Stimulated activated CD8-positive, alpha-beta memory T cell treated with anti-CD3 and anti-CD28 coated beads, Interleukin-15, amount 100 ng/mL, for 48 hours (primary cell): ENCODE data around the gene SLC25A34.
"Not testable (repeated sequence)": the region's sequence is repeated elsewhere in the genome, so short reads cannot be mapped to it uniquely, and the experiment has no call there.

Experiments used
- DNase-seq, 2 donors: peaks; one replicate each; pipeline ENCODE4 v3.0.0-alpha.2; 2020; ENCODE audit warnings: low read depth in 2 of 2

The SLC25A34 gene

DNA sequence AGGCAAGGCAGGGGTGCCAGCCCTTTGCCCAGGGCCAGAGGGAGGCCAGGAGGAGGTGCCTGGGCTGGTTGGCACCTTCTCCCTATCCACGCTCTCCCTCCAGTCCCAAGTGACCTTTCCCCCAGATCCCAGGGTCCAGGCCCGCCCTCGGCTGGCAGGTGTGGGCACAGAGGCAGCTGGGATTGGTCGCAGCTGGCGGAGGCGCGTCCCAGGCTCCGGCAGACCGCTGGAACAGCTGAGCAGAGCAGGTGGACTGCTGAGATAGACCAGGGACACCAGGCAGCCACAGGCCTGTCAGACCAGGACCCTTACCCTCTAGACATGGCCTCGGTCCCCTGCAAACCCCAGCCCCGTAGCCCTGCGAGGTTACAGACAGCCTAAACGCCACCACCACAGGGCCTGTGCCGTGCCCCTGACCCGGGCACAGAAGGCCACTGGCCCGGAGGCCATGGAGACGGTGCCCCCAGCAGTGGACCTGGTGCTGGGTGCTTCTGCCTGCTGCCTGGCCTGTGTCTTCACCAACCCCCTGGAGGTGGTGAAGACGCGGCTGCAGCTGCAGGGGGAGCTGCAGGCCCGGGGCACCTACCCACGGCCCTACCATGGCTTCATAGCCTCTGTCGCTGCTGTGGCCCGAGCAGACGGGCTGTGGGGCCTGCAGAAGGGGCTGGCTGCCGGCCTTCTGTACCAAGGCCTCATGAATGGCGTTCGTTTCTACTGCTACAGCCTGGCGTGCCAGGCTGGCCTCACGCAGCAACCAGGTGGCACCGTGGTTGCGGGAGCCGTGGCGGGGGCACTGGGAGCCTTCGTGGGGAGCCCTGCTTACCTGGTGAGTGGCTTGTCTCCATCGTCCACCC, at the start of gene SLC25A34:
Gene SLC25A34 (plus strand): TSS at position 221 of the 854 bp plus-strand sequence. CDS start 228 bp downstream, at position 449.
- no peak for DNase-seq

DNA sequence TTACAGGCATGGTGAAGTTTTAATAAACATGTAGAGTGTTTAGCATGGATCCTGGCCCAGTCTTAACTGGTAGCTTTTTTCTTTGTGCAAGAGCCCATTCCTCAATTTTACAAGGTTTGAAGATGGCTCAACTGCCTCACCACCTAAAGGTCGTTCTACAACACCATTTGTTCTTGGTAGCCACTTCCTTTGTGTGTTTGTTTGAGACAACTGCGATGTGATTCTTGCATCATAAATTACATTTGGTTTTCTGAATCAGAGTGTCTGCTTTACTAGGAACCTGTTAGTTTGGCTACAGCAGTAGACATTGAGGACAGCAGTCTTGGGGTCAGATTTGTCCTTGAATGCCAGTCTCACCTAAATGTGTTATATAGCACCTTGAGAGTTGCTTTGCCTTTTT, 48.6 kb upstream of the SLC25A34 start:
- DNase-seq = no peak

DNA sequence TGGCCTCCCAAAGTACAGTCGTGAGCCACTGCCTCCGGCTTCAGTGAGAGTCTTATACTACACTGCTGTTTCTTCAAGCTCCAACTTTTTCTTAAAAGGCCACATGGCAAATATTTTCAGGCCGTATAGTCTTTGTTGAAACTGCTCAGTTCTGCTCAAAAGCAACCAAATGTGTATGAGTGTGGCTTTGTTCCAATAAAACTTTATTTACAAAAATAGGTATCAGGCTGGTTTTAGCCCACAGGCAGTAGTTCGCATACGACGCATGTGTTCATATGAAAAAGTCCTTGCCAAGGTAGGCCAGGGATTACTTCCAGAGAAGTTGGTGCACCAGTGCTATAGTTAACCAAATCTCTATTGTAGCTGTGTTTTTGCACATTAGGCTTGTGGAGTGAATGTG, 45.7 kb upstream of the SLC25A34 start:
- DNase-seq = no peak

DNA sequence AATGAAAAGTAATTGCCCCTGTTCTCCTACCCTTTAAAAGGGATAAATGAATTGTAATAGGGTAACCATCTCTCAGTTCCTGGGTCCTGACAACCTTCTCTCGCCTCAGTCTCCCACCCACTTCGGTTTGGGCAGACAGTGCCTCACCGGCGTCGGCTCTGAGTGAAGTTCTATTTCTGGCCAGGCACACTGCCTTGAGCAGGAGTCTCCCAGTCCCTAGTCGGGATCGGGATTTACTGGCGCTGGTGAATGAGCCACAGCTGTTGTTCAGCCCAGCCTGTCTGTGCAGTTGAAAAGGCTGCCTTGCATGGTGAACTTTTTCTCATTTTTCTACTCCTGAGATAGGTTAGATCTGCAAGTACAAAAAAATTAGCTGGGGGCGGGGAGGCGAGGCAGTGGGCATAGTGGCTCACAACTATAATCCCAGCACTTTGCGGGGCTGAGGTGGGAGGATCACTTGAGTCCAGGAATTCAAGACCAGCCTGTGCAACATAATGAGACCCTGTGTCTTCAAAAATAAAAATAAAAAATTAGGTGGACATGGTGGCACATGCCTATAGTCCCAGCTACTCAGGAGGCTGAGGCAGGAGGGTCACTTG, 44.5 kb upstream of the SLC25A34 start:
- DNase-seq = no peak

DNA sequence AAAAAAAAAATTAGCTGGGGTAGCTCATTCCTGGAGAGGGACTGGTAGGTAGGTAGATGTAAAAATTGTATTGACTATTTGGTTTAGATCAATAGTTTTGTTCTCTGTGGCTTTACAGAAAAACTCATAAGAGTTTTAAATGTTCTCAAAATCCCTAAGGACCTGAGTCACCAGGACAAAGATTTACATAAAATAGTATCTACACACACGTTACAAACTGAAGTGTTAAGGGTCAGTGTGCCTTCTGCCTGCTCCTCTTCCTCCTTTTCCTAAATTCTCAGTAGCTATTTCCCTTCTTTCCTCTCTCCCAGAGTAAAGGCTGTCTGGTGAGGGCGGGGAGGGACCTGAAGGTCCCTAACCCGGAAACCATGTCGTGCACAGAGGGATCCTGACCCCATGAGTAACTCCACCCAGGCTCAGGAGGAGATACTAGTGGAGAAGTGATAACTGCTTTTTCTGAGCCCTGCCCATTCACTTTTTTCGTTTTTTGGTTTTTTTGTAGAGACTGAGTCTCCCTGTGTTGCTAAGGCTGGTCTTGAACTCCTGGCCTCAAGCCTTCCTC, 43.9 kb upstream of the SLC25A34 start:
- no peak for DNase-seq

DNA sequence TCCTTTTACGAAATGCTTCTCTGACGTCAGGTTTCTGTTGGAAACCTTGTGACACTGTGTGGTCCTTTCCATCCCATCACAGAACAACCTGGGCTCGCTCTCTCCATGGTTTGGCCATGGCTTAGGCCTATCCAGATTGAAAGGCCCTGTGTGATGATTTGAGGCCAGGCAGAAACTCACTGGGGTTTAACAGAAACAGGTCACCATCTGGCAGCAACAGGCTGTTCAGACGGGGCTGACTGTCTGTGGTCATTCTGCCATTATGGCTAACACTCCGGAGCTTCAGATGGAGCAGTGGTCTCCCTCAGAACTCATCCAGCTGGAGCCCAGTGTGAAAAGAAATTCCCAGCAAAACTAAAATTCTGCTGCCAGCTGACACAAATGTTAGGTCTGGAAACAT, 42.7 kb upstream of the SLC25A34 start:
- no peak for DNase-seq

DNA sequence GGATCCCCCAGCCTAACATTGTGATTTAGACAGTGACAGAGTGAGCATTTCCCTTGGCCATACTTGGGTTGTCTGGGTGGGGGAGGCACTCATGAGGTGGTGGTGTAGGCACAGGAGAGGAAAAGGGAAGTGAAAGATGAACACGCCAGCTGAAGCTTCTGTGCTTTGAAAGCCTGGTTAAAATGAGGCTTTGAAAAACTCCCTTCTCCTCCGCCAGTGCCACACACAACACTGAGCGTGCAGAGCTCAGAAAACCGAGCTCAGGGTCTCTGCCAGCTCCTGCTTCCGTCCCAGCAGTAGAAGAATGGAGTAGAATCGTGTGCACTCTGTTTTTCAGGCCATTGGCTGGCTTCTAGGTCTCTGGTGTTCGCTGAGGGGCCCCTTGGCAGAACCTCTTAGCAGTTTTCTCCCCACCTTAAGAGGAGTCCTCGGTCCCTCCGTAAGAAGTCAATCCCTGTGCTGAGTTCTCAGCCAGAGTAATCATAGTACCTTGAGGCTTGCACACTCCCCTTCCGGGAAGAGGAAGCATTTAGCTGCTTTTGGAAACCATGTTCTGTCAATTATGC, 39.0 kb upstream of the SLC25A34 start:
- no peak for DNase-seq

DNA sequence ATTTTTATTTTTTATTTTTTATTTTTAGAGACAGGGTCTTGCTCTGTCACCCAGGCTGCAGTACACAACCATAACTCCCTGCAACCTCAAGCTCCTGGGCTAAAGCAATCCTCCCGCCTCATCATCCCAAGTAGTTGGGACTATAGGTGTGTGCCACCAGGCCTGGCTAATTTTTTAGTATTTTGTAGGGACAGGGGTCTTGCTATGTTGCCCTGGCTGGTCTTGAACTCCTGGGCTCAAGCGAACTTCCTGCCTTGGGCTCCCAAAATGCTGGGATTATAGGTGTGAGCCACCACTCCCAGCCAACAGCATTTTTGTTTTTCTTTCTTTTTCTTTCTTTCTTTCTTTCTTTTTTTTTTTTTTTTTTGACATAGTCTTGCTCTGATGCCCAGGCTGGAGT, 37.9 kb upstream of the SLC25A34 start:
- DNase-seq = no peak

DNA sequence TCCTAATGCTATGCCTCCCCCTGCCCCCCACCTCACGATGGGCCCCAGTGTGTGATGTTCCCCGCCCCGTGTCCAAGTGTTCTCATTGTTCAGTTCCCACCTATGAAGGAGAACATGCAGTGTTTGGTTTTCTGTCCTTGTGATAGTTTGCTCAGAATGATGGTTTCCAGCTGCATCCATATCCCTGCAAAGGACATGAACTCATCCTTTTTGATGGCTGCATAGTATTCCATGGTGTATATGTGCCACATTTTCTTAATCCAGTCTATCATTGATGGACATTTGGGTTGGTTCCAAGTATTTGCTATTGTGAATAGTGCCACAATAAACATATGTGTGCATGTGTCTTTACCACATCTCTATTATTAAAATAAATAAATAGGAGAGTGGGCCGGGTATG, 36.7 kb upstream of the SLC25A34 start:
- DNase-seq = not testable (repeated sequence)

DNA sequence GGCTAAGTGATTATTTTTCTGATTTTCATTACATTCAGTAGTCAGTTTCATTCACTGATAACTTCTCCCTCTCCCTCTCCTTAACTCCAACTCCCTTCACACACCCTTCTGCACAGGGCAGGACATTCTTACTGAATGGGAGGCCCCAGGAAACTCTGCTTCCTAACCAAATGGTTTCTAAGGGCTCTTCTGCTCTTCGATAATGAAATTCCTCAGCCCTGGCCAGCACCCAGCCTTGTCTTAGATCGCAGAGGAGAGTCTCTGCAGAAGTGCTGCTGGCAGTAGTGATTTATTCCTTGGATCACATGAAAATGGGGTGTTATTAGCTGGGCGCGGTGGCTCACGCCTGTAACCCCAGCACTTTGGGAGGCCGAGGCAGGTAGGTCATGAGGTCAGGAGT, 35.5 kb upstream of the SLC25A34 start:
- DNase-seq = no peak

DNA sequence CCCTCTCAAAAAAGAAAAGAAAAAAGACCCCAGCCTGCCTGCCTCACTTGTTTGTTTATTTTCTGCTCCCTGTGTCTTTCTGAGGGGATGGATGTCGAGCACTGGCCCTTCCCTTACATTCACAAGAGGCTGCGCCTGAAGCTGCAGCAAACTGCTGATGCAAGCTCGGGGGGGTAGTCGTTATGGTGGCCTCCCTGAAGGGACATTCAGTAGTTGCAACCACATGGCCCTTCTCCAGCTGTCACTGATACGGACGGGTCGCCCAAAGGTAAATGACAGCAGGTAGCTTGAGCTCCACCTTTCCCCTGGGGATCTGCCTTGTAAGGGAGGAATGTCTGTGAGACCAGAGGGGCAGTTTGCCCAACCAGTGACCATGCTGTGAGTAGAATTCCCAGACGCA, 34.3 kb upstream of the SLC25A34 start:
- no peak for DNase-seq

DNA sequence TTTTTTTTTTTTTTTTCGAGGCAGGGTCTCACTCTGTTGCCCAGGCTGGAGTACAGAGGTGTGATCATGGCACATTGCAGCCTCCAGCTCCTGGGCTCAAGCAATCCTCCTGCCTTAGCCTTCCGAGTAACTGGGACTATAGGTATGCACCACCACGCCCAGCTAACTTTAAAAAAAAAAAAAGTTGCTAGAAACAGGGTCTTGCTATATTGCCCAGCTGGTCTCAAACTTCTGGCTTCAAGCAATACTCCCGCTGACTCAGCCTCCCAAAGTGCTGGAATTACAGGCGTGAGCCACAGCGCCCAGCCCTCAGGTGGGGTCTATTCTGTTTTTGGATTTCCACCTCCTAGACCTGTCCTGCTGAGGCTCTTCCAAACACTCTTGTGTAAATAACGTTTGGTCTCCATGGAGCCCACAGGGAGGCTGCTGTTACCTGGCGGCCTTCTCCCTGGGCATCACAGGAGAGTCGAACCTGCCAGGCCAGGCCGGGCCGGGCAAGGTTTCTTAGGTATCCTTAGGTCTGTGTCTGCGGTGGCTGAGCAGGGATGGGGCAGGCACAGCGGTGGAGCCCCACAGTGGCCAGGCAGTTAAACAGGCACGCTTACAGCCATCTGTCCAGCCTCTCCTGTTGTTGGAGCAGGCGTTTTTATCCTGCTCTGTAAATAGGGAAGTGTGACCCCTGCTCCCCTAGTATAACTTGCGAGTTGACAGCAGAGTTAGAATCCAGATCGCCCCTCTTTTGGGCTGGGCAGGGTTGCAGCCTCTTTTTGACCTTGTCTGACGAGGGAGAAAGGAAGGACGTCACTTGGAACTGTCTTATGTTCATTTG, 33.1 kb upstream of the SLC25A34 start:
- no peak for DNase-seq

DNA sequence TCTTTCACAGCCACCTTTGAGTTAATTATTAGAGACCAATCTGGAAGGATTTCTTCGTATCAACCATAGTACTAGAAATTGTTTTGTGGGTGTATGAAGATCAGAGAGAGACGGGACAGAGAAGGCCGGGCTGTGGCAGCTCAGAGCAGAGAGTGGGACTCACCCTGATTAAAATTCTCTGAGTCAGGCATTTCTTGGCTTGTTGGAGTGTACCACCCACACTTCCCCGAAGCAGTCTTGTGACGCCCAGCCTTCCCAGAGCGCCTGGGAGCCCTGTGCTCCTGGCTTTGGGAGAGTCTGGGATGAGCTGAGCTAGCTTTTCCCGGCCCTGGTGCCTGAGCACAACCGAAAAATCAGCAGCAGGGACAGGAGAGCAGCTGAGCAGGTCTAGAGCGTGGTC, 32.5 kb upstream of the SLC25A34 start:
- no peak for DNase-seq

DNA sequence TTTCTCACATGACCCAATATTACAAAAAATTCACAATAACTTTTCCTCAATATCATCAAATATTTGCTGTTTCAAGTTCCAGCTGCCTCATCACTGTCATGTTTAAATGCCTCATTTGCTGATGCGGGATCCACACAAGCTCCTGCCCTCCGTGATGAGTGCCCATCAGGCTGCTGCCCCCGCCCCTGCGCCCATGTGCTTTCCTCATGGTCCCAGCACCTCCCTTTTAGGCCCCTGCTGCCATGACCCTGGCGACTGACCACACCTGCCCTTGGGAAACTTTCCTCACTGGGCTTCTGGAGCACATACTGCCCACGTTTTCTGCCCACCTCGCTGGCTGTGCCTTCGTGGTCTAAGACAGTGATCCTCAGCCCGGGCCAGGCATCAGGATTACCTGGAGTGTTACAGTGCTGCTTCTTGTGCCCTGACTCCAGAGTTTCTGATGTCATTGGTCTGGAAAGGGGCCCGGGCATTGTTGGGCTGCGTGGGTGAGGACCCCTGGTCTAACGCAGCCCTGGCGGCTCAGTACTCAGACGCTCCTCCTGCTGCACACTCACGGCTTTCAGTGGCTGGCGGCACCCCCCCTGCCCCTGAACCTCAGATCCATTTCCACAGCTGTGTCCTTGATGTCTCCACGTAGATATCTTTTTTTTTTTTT, 31.4 kb upstream of the SLC25A34 start:
- no peak for DNase-seq

DNA sequence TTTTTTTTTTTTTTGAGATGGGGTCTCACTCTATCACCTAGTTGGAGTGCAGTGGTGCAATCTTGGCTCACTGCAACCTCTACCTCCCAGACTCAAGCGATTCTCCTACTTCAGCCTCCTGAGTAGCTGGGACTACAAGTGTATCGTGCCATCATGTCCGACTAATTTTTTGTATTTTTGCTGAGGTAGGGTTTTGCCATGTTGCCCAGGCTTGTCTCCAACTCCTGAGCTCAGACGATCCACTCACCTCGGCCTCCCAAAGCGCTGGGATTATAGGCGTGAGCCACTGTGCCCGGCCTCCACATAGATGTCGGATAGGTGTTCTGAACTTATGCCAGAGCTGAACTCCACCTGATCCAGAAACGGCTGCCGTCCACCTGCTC, 30.9 kb upstream of the SLC25A34 start:
- DNase-seq = no peak

DNA sequence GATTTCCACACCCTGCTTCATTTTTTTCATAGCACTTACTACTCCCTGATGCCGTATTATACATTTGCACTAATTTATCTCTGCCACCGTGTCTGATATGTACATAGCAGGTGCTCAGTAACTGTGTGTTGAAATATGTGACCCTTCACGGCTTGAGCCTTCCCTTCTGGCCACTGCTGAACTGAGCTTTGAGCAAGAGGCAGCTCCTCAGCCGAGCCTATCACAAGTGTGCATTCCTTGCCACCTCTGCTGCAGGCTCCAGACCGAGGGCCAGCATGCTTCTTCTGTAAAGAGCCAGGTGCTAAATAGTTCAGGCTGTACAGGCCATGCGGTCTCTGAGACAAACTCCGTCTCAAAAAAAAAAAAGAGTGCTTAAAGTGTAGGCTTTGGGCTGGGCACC, 29.3 kb upstream of the SLC25A34 start:
- no peak for DNase-seq

DNA sequence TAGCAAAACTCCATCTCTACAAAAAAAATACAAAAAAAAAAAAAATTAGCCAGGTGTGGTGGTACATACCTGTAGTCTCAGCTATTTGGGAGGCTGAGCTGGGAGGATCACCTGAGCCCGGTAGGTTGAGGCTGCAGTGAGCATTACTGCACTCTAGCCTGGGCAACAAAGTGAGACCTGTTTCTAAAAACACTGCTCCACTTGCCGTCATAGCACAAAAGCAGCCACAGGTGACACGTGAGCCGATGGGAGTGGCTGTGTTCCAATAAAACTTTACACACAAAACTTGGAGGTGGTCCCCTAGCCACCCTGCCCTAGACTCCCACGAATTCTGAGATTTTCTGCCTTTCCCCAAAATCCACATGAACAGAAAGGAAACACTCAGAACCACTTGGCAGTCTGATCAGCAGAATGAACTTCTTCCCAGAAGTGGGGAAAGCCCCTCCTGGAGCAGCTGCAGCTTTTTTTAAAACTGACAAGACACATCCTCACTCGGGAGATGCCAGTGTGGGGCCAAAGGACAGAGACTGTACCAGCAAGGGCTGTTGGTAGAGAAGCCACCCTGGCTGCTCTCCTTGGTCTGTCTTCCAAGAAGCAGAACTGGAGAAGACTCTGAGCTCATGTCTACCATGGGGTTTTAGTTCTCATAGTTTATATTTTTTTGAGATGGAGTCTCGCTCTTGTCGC, 28.7 kb upstream of the SLC25A34 start:
- no peak for DNase-seq

DNA sequence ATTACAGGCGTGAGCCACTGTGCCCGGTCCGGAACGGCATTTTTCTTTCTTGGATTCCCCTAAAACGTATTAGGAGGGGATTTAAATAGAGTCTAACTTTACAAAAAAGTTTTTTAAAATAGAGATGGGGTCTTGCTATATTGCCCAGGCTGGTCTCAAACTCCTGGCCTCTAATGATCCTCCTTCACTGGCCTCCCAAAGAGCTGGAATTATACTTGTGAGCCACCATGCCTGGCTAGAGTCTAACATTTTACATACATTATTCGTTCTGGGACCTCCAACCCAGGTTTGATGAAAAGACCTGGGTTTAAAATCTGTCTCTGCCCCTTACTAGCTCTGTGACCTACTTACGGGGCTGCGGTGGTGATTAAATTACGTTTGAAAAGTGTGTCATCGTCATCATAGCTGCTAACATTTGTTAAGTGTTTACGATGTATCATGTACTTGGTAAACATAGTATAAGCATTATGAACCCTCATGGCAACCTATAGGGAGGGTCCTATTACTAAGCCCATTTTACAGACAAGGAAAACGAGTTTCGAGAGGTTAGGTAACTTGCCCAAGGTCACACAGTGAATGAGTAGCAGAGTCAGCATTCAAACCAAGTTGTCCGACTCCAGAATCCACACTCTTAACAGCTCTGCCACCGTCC, 27.4 kb upstream of the SLC25A34 start:
- DNase-seq = no peak

DNA sequence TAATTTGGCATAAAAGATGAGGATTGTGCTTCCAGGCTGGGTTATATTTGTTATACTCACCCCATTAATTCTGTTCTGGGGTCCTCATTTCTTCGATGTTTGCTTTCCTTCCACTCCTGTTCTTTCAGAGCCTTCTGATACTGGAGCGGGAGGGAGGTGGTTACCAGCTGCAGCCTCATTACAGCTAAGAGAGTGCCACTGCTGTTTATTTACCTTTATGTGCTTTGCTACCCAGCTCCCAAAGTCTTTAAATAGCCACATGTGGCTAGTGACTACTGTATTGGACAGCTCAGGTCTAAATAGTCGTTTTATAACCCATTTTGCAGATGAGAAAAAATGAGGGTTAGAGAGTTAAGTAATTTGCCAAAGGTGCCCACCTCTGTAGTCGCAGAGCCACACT, 26.8 kb upstream of the SLC25A34 start:
- DNase-seq = no peak

DNA sequence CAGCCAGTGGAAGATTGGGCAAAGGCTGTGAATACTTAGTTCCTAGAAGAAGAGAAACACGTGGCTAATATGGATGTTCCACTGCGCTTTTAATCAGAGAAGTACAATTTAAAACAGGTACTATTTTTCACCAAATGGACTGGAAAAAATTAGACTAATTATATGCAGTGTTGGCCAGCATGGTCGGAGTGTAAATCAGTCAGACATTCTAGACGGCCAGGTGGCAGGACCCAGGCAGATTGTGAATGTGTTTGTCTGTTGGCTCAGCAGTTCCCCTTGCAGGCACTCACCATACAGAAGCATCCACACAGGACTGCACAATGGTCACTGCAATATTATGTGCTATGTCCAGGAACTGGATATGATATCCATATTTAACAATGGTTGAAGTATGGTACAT, 23.9 kb upstream of the SLC25A34 start:
- DNase-seq = no peak
